Stimulated activated CD4-positive, alpha-beta T cell treated with anti-CD3 and anti-CD28 coated beads, Interleukin-4, amount 100 ng/mL, for 1 hour (primary cell): ENCODE measurements around the gene ZFP64.
"Not testable (repeated sequence)": the region's sequence is repeated elsewhere in the genome, so short reads cannot be mapped to it uniquely, and the experiment has no call there.

ENCODE experiments used
- DNase-seq: peaks from one replicate; pipeline ENCODE4 v3.0.0-alpha.2; 2020

ZFP64 gene

DNA sequence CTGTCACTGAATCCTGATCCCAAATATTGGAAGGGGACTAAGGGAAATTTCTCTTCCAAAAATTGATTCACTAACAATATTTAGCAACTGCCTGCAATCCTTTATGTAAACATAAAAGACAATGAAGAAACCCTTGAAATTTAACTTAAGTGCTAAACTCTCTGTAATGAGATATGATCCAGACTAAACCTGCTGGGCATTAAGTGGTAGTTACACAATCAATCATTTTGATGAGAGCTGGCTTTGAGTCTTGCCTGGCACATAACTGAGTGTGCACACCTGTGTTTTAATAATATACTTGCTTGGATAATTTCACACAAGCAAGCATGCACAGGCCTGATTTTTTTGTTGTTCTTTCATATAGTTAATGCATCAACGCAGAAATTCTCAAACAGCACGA lies 9.8 kb upstream of the ZFP64 start:
- no peak for DNase-seq

DNA sequence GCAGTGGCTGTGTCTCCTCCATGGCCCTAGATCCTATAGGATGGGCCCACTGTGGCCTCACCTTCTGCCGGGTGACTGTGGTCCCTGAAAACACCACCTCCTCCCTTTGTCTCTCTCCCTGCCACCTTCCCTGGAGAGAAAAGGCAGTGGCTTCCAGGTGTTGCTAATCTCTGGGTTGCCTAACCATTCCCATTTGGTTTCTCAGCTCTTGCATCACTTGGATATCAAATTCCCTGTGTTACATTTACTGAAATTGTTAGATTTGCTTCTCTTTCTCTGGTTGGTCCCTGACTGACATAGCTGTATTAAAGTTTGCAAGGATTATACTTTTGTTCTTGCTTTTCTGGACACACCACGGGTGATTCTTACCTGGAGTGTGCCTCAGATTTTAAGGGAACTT lies 9.3 kb upstream of the ZFP64 start:
- no peak for DNase-seq

DNA sequence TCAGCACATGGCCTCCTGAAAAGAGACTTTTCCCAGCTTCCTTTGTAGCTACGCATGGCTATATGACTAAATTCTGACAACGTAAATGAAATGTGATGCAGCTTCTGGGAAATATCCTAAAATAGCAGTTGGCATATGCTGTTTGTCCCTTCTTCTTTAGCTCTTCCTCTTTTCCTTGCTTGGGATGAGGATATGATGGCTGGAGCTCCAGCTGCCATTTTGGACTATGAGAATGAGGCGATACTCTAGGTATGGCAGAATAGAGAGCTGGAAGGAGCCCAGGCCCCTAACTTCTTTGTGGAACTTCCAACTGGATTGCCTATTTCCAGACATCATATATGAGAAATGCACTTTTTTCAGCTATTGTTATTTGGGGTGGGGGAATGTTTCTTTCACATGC lies 5.3 kb upstream of the ZFP64 start:
- DNase-seq = no peak

DNA sequence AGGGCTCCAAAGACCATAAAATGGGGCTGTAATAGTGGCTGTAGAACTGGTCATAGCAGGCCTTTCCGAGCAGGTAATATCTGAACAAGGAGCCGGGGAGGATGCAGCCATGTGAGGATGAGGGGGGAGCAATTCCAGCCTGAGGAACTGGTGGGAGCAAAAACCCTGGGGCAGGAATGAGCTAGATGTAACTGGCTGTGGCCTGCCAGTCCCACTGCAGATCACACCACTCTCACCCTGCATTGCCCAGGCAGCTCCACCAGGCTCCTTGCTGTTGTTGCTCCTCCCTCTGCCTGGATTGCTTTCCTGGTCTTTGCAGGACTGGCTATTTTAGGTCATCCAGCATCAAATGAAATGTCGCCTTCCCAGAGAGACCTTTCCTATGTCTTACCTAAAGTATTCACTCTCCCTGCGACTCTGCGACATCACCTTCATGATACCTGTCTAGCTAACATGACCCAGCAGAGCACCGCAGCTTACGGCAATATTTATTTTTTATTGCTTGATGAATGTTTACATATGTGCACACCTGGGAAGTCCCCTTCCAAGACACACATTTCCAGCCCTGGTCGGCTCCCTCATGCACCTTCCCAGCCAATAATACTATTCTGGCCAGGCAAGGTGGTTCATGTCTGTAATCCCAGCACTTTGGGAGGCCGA lies 2.4 kb upstream of the ZFP64 start:
- DNase-seq = no peak

DNA sequence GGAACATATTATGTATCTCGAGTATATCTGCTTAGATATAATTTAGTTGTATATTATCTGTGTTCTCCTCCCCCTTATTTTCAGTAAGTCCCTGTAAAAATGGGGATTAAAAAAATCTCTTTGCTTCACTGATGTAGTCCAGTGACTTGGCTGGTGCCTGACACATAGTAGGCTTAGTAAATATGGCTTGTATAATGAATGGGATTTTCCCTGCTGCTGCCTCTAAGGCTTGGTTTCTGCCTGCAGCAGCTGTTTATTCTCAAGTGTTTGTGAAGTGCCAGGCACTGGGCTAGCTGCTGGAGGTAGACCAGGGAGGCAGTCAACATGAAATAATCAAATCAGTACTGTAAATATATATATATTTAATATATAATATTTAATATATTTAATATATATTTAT lies 1.6 kb upstream of the ZFP64 start:
- DNase-seq = no peak

GRCh38 chr20:52192719-52193007 lies 1.1 kb upstream of the ZFP64 start:
- DNase-seq = not testable (repeated sequence)

DNA sequence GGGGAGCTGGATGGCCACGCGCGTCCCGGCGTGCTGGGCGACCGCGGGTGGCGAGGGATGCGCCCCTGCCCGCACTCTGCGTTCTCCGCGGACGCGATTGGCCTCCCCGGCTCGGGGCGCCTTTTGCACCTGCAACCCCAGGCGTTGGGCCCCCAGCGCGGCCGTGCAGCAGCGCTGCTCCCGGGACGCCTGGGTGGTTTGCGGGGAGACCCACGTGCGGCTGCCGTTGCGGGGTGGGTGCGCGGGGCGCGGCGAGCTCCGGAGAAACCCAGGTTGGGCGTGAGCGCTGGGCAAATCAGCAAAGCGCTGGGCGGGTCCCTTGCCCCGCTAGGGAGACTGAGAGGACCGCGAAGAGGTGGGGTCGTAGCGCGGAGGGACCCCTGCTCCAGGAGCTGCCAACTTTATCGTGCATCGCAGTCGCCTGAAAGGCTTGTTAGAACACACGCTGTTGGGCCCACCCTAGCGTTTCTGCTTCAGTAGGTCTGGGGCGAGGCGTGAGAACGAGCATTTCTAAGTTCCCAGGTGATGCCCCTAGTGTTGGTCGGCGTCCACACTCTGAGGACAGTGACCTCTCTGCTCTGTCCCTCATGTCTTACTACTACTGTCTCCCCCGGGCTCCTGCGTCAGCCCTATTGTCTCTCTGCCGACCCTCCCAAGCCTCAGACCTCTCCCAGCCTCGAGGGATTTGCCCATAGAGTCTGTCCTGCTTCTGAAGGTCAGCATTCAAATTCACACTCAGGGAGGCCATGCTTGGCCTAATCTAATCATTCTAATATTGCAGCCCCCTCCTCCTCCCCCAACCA lies 538 bp upstream of the ZFP64 start:
- DNase-seq = peak; percentile 58

GRCh38 chr20:52190437-52191131 lies 995 bp downstream of the ZFP64 start:
- DNase-seq = peak; percentile 27

DNA sequence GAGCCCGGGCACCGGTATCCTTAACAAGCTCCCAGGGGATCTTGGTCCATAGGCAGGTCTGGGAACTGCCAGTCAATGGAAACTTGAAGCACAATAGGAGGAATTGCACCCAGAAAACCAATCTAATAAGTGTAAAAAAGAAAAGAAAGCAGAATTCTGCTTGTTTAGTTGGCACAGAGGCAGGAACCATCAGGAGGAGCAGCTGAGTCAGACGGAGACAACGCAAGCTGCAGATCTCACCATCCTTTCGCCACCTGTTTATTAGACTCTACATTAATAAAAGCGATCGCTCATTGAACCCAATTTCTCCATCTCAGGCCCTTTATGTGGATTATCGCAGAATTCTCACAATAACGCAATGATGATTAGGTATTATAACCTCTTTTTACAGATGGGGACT lies 9.8 kb downstream of the ZFP64 start:
- no peak for DNase-seq

- no peak for DNase-seq
Measured at GRCh38 chr20:52180180-52180840, 11.3 kb downstream of the ZFP64 start.

- DNase-seq = no peak
Measured at GRCh38 chr20:52179331-52180179, 12.0 kb downstream of the ZFP64 start.

GRCh38 chr20:52178691-52179090 lies 12.9 kb downstream of the ZFP64 start:
- no peak for DNase-seq

GRCh38 chr20:52175840-52176239 lies 15.7 kb downstream of the ZFP64 start:
- no peak for DNase-seq

- no peak for DNase-seq
Measured at GRCh38 chr20:52172392-52173047, 19.1 kb downstream of the ZFP64 start.

DNA sequence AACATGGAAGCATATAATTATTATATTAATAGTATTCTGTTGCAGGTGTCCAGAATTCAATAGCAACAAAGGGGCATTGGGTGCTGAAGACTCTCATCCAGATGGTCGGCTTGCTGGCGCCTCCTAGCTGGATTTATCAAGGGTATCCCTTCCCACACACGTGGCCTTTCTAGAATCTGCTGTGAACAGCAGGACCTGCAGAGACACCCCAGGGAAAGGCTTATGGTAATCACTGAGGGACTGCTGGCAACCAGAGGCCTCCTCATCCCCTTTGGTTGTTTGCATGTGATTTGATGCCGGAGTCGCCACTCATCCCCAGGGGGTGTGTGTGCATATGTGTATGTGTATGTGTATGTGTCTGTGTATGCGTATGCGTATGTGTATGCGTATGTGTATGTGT lies 20.6 kb downstream of the ZFP64 start:
- DNase-seq = no peak

- no peak for DNase-seq
Measured at GRCh38 chr20:52168116-52168515, 23.5 kb downstream of the ZFP64 start.

DNA sequence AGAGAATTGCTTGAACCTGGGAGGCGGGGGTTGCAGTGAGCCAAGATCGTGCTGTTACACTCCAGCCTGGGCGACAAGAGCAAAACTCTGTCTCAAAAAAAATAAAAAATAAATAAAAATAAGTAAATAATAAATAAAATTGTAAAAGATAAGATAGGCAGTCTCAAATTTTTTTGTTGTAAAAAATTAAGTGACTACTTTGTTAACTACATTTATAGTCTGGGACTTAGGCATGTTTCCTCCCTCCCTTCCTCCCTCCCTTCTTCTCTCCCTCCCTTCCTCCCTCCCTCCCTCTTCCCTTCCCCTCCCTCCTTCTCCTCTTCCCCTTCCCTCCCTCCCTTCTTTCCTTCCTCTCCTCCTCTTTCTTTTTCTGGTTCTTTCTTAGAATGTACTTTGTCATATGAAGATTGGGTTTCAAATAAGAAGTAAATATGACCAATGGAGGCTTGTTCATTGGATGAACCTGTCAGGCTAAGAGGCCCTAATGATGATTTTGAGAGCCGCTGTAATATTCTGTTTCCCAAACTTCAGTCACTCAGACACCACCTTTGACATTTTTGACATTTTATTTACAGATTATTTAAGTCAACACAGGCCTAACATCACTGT lies 24.2 kb downstream of the ZFP64 start:
- DNase-seq = no peak

GRCh38 chr20:52166150-52166549 lies 25.4 kb downstream of the ZFP64 start:
- no peak for DNase-seq

DNA sequence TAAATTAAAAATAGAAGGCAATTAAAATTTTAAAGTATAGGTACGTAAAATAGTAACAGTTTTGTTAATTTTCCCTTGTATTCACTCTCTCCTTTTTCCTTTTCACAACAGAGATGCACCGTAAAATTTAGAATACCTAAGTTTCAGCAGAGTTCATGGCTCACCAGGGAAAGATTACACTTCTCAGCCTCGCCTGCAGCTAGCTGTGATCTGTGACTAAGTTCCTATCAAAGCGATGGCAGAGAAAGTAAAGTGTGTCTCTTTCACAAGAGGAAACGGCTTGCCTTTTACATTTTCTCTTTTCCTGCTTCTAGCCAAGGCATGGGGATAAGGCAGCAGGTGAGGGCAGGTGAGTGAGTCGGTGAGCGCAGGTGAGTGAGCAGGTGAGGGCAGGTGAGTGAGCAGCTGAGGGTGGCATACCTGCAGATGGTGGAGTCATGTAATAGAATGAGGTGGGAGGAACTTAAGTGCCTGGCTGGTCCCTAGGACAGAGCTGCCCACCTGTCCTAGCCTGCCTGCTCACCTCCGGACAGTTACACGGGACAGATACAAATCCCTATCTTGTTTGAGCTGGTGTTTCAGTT lies 30.9 kb downstream of the ZFP64 start:
- no peak for DNase-seq

DNA sequence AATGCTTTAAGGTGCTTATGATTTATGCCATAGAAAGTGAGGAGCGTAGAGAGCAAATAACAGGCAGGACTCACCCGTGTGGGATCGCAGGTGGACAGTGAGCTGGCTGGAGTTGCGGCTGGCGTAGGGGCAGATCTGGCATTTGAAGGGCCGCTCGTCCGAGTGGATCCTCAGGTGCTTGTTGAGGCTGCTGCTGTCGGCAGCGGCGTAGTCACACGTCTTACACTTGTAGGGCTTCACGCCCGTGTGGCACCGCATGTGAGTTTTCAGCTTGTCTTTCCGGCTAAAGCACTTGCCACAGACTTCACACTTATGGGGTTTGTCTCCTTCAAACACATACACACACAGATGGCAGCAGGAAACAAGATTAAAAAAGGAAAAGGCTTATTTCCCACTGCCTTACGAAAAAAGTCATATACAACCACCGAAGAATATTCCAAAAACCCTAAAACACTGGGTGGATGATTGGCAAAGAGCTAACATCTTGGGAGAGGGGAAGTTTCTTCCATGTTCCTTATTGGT lies 31.5 kb downstream of the ZFP64 start:
- no peak for DNase-seq

GRCh38 chr20:52154575-52154974 lies 37.0 kb downstream of the ZFP64 start:
- DNase-seq = no peak
